WI38 (cell line): ENCODE measurements around the gene BUB1B.

Source experiments
- H3K4me3 ChIP-seq: 2 replicates; pipeline ENCODE4 v1.5.1; 2011; ENCODE audit warnings: low read depth, mild to moderate bottlenecking, control low read depth, low read length
- TF ChIP-seq, protein P1 (sequence below): IDR thresholded peaks from 2 replicates; pipeline ENCODE4 v1.5.1; 2012; ENCODE audit warnings: low read depth, mild to moderate bottlenecking, control low read depth, low read length

BUB1B gene

DNA sequence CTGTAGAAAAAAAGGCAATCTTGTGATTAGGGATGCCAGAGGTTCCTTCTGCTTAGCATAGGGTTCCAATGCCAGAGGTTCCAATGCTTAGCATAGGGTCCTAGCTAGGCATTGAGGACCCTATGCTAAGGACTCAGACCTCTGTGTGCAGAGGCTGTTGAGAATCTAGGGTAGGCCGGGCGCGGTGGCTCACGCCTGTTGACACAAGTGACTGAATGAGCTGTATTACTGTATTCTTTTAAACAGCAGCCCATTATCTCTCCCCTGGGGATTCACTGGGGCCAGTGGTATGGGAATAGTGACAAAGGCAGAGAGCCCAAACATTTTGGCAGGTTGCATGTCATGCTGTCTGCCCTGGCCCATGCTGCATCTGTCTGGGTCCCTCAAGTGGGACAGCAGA lies 94.2 kb downstream of the BUB1B start:
- TF ChIP-seq, protein P1, sequence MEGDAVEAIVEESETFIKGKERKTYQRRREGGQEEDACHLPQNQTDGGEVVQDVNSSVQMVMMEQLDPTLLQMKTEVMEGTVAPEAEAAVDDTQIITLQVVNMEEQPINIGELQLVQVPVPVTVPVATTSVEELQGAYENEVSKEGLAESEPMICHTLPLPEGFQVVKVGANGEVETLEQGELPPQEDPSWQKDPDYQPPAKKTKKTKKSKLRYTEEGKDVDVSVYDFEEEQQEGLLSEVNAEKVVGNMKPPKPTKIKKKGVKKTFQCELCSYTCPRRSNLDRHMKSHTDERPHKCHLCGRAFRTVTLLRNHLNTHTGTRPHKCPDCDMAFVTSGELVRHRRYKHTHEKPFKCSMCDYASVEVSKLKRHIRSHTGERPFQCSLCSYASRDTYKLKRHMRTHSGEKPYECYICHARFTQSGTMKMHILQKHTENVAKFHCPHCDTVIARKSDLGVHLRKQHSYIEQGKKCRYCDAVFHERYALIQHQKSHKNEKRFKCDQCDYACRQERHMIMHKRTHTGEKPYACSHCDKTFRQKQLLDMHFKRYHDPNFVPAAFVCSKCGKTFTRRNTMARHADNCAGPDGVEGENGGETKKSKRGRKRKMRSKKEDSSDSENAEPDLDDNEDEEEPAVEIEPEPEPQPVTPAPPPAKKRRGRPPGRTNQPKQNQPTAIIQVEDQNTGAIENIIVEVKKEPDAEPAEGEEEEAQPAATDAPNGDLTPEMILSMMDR = no peak
- H3K4me3 ChIP-seq = no peak overlapping the region

DNA sequence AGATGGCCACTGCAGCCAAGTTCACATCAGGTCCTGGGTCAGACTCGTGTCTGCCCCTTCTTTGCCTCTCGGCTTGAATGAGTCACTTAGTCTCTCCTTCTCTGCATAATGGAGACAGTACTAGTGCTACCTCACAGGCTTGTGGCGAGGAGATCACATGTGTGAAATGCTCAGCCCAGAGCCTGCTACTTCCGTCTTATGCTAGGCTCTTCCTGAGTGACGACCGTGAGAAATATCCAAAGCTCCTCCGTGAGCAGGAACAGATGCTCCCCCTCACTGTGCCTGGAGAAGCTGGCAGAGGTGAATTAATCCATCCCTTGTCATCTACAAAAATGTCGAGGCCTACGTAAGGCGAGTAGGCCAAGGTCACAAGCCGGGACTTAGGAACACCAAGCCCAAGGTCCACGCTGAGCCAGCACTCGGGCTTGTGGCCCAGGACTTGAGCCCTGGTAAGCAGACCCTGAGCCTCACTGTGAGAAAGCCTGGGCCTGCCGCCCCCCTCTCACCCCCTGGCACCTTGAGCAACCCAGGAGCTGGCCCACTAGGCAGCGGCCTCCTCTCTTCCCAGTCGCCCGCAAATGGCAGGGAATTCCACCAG lies 95.9 kb downstream of the BUB1B start:
- no peak overlapping the region for H3K4me3 ChIP-seq
- TF ChIP-seq, protein P1 = no peak

DNA sequence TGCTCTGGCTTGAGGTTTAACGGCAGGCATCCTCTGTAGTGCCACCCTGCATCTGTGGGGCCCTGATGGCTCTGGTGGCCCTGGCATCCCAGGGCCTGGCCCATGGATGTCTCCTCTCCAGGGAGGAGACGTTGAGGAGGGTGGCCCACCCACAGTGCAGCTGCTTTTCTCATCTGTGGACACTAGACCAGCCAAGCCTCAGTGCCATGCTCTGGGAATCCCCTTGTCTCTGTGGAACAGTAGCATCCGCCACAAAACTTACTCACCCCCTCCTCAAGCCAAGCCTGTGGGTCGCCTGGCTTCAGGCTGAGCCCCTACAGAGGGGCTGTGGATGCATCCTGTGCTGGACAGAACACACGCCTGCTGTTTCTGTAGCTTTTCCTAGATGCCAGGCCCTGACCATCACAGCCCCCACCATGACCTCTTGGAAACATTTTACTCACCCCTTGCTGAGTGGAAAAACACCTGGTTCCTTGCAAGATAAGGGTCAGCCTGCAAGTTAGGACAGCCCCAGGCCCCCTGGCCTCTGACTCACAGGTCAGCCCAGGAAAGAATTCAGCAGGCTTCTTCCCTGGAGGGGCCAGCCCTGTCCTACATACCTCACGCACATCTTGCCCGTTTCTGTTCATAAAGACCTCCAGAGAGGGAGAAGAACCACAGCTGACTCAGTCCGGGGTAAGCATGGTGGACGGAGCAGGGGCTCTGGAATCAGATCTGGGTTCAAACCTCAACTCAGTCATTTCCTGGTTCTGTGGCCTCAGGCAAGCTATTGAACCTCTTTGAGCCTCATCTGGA lies 97.0 kb downstream of the BUB1B start:
- TF ChIP-seq, protein P1 = no peak

DNA sequence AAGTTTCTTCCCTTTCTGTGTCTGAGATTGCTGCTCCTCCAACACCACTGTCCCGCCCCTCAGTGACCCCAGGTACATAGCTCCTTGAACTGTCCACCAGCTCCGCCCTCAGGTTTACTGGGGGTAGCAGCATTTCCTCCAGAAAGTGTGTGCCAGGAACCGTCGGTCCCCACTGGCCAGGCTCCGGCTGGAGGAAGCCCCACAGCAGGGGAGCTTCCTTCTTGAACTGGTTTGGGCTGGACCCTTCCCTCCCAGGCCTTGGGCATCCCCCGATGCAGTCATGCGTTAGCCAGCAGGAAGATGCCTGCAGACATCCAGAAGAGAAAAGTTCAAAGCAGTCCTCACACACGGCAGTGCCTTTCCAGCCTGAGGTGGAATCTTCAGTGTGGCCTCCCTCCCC lies 97.7 kb downstream of the BUB1B start:
- H3K4me3 ChIP-seq = no peak overlapping the region
- TF ChIP-seq, protein P1 = no peak

More for the DNA sequence above, 97.0 kb downstream of the BUB1B start:
- H3K4me3 ChIP-seq = no peak overlapping the region

DNA sequence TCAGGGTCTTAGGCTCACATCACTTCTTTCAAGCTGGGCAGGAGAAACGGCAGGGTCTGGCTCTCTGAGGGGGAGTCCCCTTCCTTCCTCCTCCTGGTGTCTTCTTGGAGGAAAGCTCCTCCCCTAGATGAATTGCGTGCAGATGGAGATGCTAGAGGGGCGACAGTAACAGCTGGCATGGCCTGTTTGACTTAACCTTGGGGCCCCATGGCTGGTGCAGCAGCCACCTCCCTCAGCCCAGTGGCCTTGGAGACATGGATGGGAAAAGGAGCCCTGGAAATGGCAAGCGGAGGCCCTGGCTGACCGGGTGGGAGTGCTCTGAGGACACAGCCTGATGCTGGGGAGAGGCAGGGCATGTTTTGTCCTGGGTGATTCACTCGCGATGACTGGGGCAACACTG lies 98.2 kb downstream of the BUB1B start:
- no peak overlapping the region for H3K4me3 ChIP-seq
- TF ChIP-seq, protein P1 = no peak

DNA sequence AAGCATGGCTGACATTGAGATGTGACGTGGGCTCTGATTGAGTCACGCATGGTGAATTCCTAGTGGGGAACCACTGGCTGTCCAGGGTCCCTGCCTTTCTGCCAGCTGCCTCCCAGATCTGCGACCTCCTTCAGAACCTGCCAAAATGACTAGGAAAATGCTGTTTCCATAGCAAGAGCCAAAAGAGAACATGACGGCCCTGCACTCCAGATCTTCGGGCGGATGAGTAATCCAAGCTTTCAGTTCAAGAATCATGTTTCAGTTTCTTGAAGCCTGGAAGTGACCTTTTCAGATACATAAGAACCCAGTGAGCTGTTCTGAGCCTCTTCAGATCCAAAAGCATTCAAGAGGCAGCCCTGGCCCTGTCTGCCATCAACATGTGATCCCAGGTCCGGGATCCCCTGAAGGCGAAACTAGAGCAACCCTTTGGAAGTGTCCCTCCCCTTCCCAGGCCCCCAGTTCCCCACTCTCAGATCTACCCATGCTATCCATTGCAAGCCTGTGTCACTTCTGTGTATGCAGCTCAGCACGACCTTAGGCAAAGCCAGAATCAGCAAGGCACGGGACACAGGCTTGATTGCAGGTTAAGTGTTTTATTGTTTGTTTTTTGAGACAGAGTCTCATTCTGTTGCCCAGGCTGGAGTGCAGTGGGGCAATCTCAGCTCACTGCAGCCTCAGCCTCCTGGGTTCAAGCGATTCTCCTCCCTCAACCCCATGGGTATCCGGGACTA lies 102.3 kb downstream of the BUB1B start:
- TF ChIP-seq, protein P1 = no peak
- H3K4me3 ChIP-seq = no peak overlapping the region
